GM10248 (cell line): ENCODE results near the gene CABLES2.

Source experiments
- CTCF ChIA-PET: fragments of 300-600 bp; sonication (Branson Sonifier 250); formaldehyde crosslinking; extraction: SDS; loops from one replicate; lab custom pipeline; 2021; ENCODE audit warnings: antibody characterized with exemption; lab: Yijun Ruan, JAX
- POLR2A ChIA-PET: fragments of 350-650 bp; sonication (Branson Sonifier 250); formaldehyde crosslinking; extraction: SDS; loops from one replicate; lab custom pipeline; 2020; ENCODE audit warnings: antibody characterized with exemption; lab: Yijun Ruan, JAX
- DNase-seq: peaks from one replicate; pipeline ENCODE4 v3.0.0; 2012; ENCODE audit errors: extremely low spot score
- TF ChIP-seq, protein P1 (sequence below): IDR thresholded peaks from 2 replicates; pipeline ENCODE4 v1.5.1; 2012; ENCODE audit warnings: mild to moderate bottlenecking, low read depth; ENCODE audit errors: extremely low read depth, missing control alignments, control extremely low read depth

CABLES2 gene

DNA sequence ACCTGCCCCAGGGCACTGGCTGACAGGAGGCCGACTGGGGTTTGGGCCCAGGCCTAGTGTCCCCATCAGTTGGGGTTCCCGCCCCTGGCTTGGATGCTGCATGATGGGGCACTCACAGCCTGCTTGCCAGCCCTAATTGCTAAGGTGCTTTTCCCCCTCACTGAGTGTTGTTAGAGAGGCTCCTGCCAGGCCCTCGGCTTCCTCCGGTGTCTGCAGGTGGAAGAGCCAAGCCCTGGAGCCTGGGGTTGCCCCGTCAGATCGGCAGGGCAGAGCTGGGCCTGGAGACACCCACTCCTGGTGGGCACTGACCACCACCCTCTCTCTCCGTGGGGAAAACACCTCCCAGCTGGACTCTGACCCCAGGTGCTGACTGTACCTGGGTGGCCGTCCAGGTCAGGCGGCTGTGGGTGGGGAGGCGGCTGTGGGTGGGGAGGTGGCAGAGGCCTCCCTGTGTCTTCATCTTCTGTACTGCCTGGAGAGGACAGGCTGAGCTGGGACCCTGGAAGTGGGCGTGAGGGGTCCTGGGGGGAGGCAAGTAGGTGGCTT is 6.0 kb upstream of the CABLES2 start:
- no peak for DNase-seq
- ChIA-PET CTCF (no interaction called here), POLR2A (no interaction called here)
- TF ChIP-seq, protein P1, sequence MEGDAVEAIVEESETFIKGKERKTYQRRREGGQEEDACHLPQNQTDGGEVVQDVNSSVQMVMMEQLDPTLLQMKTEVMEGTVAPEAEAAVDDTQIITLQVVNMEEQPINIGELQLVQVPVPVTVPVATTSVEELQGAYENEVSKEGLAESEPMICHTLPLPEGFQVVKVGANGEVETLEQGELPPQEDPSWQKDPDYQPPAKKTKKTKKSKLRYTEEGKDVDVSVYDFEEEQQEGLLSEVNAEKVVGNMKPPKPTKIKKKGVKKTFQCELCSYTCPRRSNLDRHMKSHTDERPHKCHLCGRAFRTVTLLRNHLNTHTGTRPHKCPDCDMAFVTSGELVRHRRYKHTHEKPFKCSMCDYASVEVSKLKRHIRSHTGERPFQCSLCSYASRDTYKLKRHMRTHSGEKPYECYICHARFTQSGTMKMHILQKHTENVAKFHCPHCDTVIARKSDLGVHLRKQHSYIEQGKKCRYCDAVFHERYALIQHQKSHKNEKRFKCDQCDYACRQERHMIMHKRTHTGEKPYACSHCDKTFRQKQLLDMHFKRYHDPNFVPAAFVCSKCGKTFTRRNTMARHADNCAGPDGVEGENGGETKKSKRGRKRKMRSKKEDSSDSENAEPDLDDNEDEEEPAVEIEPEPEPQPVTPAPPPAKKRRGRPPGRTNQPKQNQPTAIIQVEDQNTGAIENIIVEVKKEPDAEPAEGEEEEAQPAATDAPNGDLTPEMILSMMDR = no peak

DNA sequence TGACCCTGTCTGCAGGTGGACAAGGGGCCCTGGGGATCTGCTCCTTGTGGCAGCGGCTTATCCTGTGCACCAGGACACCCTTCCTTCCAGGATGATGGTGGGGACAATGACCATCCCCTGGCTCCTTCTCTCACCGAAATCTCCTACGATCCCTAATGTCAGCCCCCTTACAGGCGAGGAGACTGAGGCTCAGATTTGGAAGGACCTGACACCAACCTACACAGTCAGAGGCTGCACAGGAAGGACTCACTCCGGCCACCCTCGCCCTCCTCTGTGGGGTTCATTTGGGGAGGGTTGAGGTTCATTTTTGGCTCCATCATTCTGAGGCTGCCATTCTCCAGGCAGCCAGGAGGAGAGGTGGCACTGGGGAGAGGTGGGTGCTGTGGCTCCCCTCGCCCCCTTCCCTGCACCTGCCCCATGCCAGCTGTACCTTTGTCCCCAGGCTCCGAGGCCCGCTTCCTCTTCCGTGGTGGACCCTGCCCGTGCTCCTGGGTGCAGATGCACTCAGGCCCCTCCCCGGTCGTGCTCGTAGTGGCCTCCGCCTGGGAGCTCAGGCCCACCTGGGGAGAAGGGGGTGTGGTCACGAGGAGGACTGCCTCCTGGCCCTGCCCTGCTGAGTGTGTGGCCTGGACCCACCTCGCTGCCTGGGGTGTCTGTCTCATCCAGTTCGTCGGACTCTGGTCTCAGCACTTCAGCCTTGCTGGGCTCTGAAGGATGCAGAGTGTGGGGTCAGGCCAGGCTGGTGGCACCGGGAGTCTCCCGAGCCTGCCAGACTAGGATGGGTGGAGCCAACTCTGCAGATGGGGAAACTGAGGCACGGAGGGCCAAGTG is 5.3 kb upstream of the CABLES2 start:
- TF ChIP-seq, protein P1 = no peak
- ChIA-PET CTCF (no interaction called here), POLR2A (no interaction called here)
- no peak for DNase-seq

DNA sequence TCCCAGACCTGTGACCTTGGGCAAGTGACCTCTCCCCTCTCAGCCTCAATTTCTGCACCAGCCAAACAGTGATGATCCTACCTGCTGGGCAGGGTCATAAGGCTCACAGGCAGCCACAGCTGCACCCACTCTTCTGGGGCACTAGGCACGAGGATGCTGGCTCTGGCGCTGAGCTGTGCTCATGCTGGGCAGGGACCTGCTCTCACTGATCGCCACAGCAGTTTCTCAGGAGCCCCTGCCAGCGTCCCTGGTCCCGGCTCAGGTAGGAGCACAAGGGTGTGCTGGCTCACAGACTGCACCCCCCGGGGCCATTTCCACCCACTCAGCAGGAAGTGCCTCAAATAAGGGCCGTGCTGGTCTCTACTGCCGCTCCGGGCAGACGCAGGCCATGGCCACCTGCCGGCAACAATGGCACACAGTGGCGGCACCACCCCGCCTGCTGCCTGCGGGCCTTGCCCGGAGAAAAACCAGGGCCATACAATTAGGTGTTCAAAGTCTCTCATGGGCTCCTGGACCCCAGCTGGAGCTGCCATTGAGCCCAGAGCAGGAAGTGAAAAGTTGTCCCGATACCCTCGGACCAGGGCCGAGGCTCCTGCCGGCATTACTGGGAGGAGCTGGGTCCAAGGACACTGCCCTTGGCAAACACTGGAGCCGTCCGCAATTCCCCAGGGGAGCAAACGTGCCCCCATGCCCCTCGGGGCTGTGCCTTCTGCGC is 4.6 kb upstream of the CABLES2 start:
- TF ChIP-seq, protein P1 = no peak
- ChIA-PET POLR2A (no interaction called here), CTCF (interaction anchor here (1.5 to 2.7 kb wide), 6 partner anchors 12 to 205 kb away, joined by 3 to 12 read pairs (median 6); partner anchors contain the start of gene ADRM1)
- DNase-seq = no peak

DNA sequence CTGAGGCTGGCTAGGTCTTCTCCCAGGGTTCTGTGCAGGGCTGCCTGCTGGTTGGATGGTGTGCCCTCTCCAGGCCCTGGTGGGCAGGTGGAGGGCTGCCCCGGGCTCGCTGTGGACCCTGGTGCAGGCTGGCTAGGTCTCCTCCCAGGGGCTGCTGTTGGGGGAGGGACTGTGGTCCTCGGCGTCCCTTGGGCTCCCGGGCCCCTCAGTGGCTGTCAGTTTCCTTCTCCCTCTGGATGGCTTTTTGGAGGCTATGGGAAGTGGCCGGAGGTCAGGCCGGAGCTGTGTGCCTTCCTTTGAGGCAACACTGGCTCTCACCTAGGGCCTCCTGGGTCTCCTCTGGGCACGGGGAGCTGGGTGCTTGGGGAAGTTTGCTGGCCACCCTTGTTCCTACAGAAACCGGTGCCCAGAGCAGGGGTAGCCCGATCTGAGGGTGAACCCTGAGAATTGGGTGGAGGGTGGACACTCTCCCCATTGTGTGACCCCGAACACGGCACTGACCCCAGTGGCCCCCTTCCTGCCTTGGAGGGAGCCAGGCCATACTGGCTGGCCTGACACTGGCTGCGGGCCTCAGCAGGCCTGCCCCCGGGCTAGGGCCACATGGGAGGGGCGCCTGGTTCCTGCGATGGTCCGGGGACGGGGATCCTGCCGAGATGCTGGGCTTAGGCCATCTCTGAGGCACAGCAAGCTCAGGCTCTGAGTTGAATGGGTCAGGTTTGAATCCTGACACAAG is 3.8 kb upstream of the CABLES2 start:
- TF ChIP-seq, protein P1 = no peak
- ChIA-PET POLR2A (interaction anchor here (0.5 kb wide), 1 partner anchor 31 kb away, joined by 3 read pairs; no protein-coding TSS in a partner anchor), CTCF (interaction anchor here (1.0 to 2.7 kb wide), 12 partner anchors 8 to 213 kb away, joined by 3 to 12 read pairs (median 4); partner anchors contain the start of gene ADRM1)
- no peak for DNase-seq

DNA sequence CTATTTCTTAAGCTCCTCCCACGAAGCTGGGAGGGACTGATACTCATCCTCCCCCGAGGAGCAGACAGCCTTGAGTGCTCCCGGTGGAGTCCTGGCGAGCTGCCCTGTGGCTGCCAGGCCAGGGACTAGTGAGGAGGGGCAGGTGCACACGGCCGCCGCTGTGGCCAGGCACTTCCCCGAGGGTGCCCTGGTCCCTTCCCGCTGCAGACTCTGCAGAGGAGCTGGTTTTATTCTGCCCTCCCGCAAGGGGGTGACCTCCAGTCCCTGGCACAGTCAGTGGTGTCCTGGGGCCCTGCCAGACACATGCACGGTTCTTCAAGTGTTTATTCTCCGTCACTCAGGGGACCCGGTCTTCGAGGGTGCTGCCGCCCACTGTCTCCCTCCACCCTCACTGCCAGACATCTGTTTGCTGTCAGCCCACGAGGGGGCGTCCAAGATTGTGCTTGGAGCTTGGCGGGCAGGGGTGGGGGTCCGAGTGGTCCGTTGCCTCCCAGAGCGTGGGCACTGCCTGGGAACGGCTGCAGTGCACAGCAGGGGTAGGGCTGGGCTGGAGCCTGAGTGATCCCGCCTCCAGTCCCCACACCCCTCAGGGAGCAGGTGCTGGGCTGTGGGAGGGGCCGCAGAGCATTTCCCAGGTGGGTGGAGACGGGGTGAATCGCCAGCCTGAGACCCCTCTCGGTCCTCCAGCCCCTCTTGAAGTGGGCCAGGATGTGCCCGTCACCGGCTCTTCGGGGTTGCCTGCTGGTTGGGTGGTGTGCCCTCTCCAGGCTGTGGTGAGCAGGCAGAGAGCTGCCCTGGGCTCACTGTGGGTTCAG is 3.1 kb upstream of the CABLES2 start:
- ChIA-PET CTCF (interaction anchor here (0.7 to 2.7 kb wide), 15 partner anchors 9 to 382 kb away, joined by 3 to 12 read pairs (median 4); partner anchors contain the start of gene ADRM1), POLR2A (interaction anchor here (0.5 kb wide), 1 partner anchor 30 kb away, joined by 3 read pairs; no protein-coding TSS in a partner anchor)
- TF ChIP-seq, protein P1 = peak; percentile 65
- DNase-seq = peak; percentile 62
